Stomach (tissue), 4 donors: Measurements from ENCODE around the gene CD38.

Experiments
- CTCF ChIP-seq, 7 experiments: fragments of 450-650 bp in 4 of 7; fragments of 200-600 bp in 3 of 7; sonication (generic) in 3 of 7; IDR thresholded peaks; one replicate each; pipeline ENCODE4 v1.5.1; 2016 to 2019; ENCODE audit warnings: antibody characterized with exemption in 7 of 7, control low read depth in 2 of 7, mild to moderate bottlenecking in 1 of 7
- EP300 ChIP-seq: sonication (generic); formaldehyde crosslinking; IDR thresholded peaks from one replicate; pipeline ENCODE4 v1.6.1; 2017; ENCODE audit warnings: antibody characterized with exemption
- POLR2AphosphoS5 ChIP-seq, 3 donors: sonication (generic); formaldehyde crosslinking; IDR thresholded peaks; one replicate each; pipeline ENCODE4 v1.6.1; 2016; ENCODE audit warnings: antibody characterized with exemption in 3 of 3

GRCh38 chr4:15809466-15809865 lies 31.3 kb downstream of the CD38 start:
- TF ChIP-seq CTCF (IDR thresholded peaks at IDR 0.05) (no peak), POLR2AphosphoS5 (IDR thresholded peaks at IDR 0.05) (no peak), EP300 (no peak)
